GM12801 (cell line): Measurements from ENCODE around the gene ANKRD60.

ENCODE experiments used
- CTCF ChIP-seq: IDR thresholded peaks from one replicate; pipeline ENCODE4 v1.5.1; 2011; ENCODE audit warnings: control low read depth; ENCODE audit not compliant: insufficient read length; ENCODE audit errors: extremely low read depth

The ANKRD60 gene

GRCh38 chr20:58188527-58188926, 39.9 kb downstream of the ANKRD60 start:
- no peak for TF ChIP-seq CTCF

- TF ChIP-seq CTCF: no peak
Observed at GRCh38 chr20:58184984-58185383, 43.5 kb downstream of the ANKRD60 start.

- TF ChIP-seq CTCF: no peak
Observed at GRCh38 chr20:58184063-58184462, 44.4 kb downstream of the ANKRD60 start.

GRCh38 chr20:58182521-58183140, 45.8 kb downstream of the ANKRD60 start:
- no peak for TF ChIP-seq CTCF

GRCh38 chr20:58179432-58180099, 48.9 kb downstream of the ANKRD60 start:
- TF ChIP-seq CTCF: no peak

- no peak for TF ChIP-seq CTCF
Observed at GRCh38 chr20:58179083-58179431, 49.4 kb downstream of the ANKRD60 start.

- TF ChIP-seq CTCF: no peak
Observed at GRCh38 chr20:58177799-58178198, 50.7 kb downstream of the ANKRD60 start.
